A549 (cell line): Measurements from ENCODE around the gene JAZF1.

ENCODE experiments used
- CTCF ChIP-seq: fragments of >200 bp; sonication (Bioruptor Twin); formaldehyde crosslinking; IDR thresholded peaks from 3 replicates; pipeline ENCODE4 v1.5.1; 2016
- ELK1 ChIP-seq: fragments of 150-350 bp; IDR thresholded peaks from 2 replicates; pipeline ENCODE4 v1.6.1; 2014; ENCODE audit warnings: low read depth, mild to moderate bottlenecking, low read length
- HMGXB4 ChIP-seq: fragments of 250-450 bp; sonication (Bioruptor Pico); IDR thresholded peaks from 2 replicates; pipeline ENCODE4 v1.5.0; 2021; ENCODE audit warnings: mild to moderate bottlenecking, moderate library complexity, borderline replicate concordance
- MAX ChIP-seq: IDR thresholded peaks from 2 replicates; pipeline ENCODE4 v1.6.1; 2012
- PHF8 ChIP-seq: fragments of 200-600 bp; sonication (generic); IDR thresholded peaks from 2 replicates; pipeline ENCODE4 v1.6.1; 2016; ENCODE audit warnings: low read depth, mild to moderate bottlenecking, antibody characterized with exemption, moderate library complexity, borderline replicate concordance
- POLR2A ChIP-seq: IDR thresholded peaks from 2 replicates; pipeline ENCODE4 v1.6.1; 2012; ENCODE audit warnings: mild to moderate bottlenecking, low read length
- POLR2AphosphoS2 ChIP-seq: conservative IDR thresholded peaks from 2 replicates; pipeline ENCODE4 v1.6.1; 2012; ENCODE audit warnings: low read length, improper control_type of control experiment, inconsistent platforms
- RAD21 ChIP-seq, 2 experiments: fragments of >200 bp in 1 of 2; sonication (Bioruptor Twin) in 1 of 2; formaldehyde crosslinking in 1 of 2; IDR thresholded peaks in 1 of 2; conservative IDR thresholded peaks in 1 of 2; 2 replicates in 1 of 2; 3 replicates in 1 of 2; pipeline ENCODE4 v1.6.1; 2012 to 2018; ENCODE audit warnings: inconsistent platforms in 1 of 2
- REST ChIP-seq: fragments of 200-600 bp; sonication (generic); IDR thresholded peaks from 2 replicates; pipeline ENCODE4 v1.6.1; 2016; ENCODE audit warnings: antibody characterized with exemption, mild to moderate bottlenecking, moderate library complexity
- RNF2 ChIP-seq: fragments of 200-600 bp; sonication (generic); IDR thresholded peaks from 2 replicates; pipeline ENCODE4 v1.6.1; 2016; ENCODE audit warnings: low read depth, mild to moderate bottlenecking, antibody characterized with exemption, moderate library complexity, borderline replicate concordance
- SMC3 ChIP-seq: fragments of >200 bp; sonication (Bioruptor Twin); formaldehyde crosslinking; IDR thresholded peaks from 3 replicates; pipeline ENCODE4 v1.6.1; 2018; ENCODE audit warnings: inconsistent platforms
- ZFP36 ChIP-seq: fragments of 450-650 bp; IDR thresholded peaks from 2 replicates; pipeline ENCODE4 v1.6.1; 2014; ENCODE audit warnings: borderline replicate concordance; ENCODE audit not compliant: partially characterized antibody
- ZNF302 ChIP-seq: fragments of 250-450 bp; sonication (Bioruptor Pico); IDR thresholded peaks from 2 replicates; pipeline ENCODE4 v1.9.0; 2021; ENCODE audit warnings: inconsistent platforms, mild to moderate bottlenecking, moderate library complexity

- TF ChIP-seq REST (no peak), RAD21 (conservative IDR thresholded peaks at IDR 0.05 in 1 of 2, IDR thresholded peaks at IDR 0.05 in 1 of 2) (no peak), CTCF (no peak), POLR2AphosphoS2 (no peak), PHF8 (no peak), POLR2A (no peak), ZFP36 (no peak), SMC3 (no peak), ELK1 (no peak), HMGXB4 (CRISPR knock-in tag) (no peak), ZNF302 (no peak), RNF2 (no peak), MAX (no peak)
Measured at GRCh38 chr7:28104811-28105210, 75.8 kb downstream of the JAZF1 start.
